GM23338 (cell line): ENCODE results near the gene EYS. TPM values are rescaled to one million over a fixed set of nuclear protein-coding genes. Genes with fewer than 3 reads are reported as not detected.

Experiments
- ATAC-seq: fragments of 200-7000 bp; cut with Tn5 transposase; 3 replicates; pipeline ENCODE4 v1.9.1; 2020
- DNase-seq: peaks from one replicate; pipeline ENCODE4 v3.0.0-alpha.2; 2015; ENCODE audit warnings: low spot score
- H2AFZ ChIP-seq: fragments of 200-600 bp; sonication (generic); 2 replicates; pipeline ENCODE4 v1.8.0; 2016; ENCODE audit warnings: antibody characterized with exemption, mild to moderate bottlenecking, moderate library complexity
- H3F3A ChIP-seq: fragments of 200-600 bp; sonication (generic); replicated peaks from 2 replicates; pipeline ENCODE4 v1.8.0; 2017; ENCODE audit warnings: antibody characterized with exemption, mixed run types, low read depth
- H3K27ac ChIP-seq: fragments of 200-600 bp; sonication (generic); 2 replicates; pipeline ENCODE4 v1.6.1; 2016; ENCODE audit warnings: low read depth
- H3K27me3 ChIP-seq: fragments of 200-600 bp; sonication (generic); 2 replicates; pipeline ENCODE4 v1.8.0; 2016; ENCODE audit warnings: mild to moderate bottlenecking, mixed run types, moderate library complexity; ENCODE audit not compliant: insufficient read depth
- H3K36me3 ChIP-seq: fragments of 200-600 bp; sonication (generic); 2 replicates; pipeline ENCODE4 v1.8.0; 2016; ENCODE audit warnings: mild to moderate bottlenecking; ENCODE audit not compliant: insufficient read depth
- H3K4me1 ChIP-seq: fragments of 200-600 bp; sonication (generic); 2 replicates; pipeline ENCODE4 v1.8.0; 2016; ENCODE audit warnings: mild to moderate bottlenecking, moderate library complexity; ENCODE audit not compliant: insufficient read depth
- H3K4me2 ChIP-seq: fragments of 200-600 bp; sonication (generic); 2 replicates; pipeline ENCODE4 v1.7.1; 2017; ENCODE audit warnings: mixed run types
- H3K4me3 ChIP-seq: fragments of 200-600 bp; sonication (generic); 2 replicates; pipeline ENCODE4 v1.6.1; 2016; ENCODE audit warnings: mixed run types
- H3K79me2 ChIP-seq: fragments of 200-600 bp; sonication (generic); replicated peaks from 2 replicates; pipeline ENCODE4 v1.8.0; 2017; ENCODE audit warnings: mild to moderate bottlenecking; ENCODE audit not compliant: insufficient read depth
- H3K9me2 ChIP-seq: fragments of 200-600 bp; sonication (generic); 2 replicates; pipeline ENCODE4 v1.8.0; 2017; ENCODE audit not compliant: insufficient read depth
- H4K20me1 ChIP-seq: fragments of 200-600 bp; sonication (generic); replicated peaks from 2 replicates; pipeline ENCODE4 v1.8.0; 2017; ENCODE audit warnings: mild to moderate bottlenecking; ENCODE audit not compliant: insufficient read depth
- H3K27ac Mint-ChIP-seq: 2 replicates; pipeline ENCODE4 v1.8.0; 2020; ENCODE audit warnings: inconsistent platforms, mild to moderate bottlenecking, moderate library complexity, mixed read lengths
- H3K27me3 Mint-ChIP-seq: 3 replicates; pipeline ENCODE4 v1.8.0; 2022; ENCODE audit warnings: low read depth, mild to moderate bottlenecking, moderate library complexity, mixed read lengths, inconsistent platforms; ENCODE audit not compliant: insufficient read depth, poor library complexity
- H3K36me3 Mint-ChIP-seq: 3 replicates; pipeline ENCODE4 v1.8.0; 2021; ENCODE audit warnings: low read depth, mild to moderate bottlenecking, inconsistent platforms, moderate library complexity, mixed read lengths
- H3K4me1 Mint-ChIP-seq: 3 replicates; pipeline ENCODE4 v1.8.0; 2020; ENCODE audit warnings: mild to moderate bottlenecking, inconsistent platforms, mixed read lengths
- H3K4me3 Mint-ChIP-seq: 3 replicates; pipeline ENCODE4 v1.8.0; 2021; ENCODE audit warnings: moderate library complexity, mild to moderate bottlenecking, inconsistent platforms, mixed read lengths
- H3K9me3 Mint-ChIP-seq: 3 replicates; pipeline ENCODE4 v1.8.0; 2020; ENCODE audit warnings: moderate library complexity, mild to moderate bottlenecking, inconsistent platforms, mixed read lengths
- CREB1 ChIP-seq: fragments of 250-450 bp; sonication (Bioruptor Pico); IDR thresholded peaks from 2 replicates; pipeline ENCODE4 v1.5.0; 2020; ENCODE audit warnings: low read depth, mild to moderate bottlenecking, moderate library complexity
- CTCF ChIP-seq, 2 experiments: fragments of 200-600 bp in 1 of 2; sonication (generic) in 1 of 2; conservative IDR thresholded peaks; 2 replicates each; pipeline versions ENCODE4 v1.5.1 to v1.6.1; 2016 to 2017; ENCODE audit warnings: antibody characterized with exemption in 2 of 2, low read depth in 2 of 2, mild to moderate bottlenecking in 2 of 2, moderate library complexity in 1 of 2
- ETS1 ChIP-seq: IDR thresholded peaks from 2 replicates; pipeline ENCODE4 v1.6.1; 2016; ENCODE audit warnings: antibody characterized with exemption
- EZH2 ChIP-seq: fragments of 200-600 bp; sonication (generic); IDR thresholded peaks from one replicate; pipeline ENCODE4 v1.8.0; 2017; ENCODE audit warnings: antibody characterized with exemption, mild to moderate bottlenecking, low read depth; ENCODE audit not compliant: unreplicated experiment
- EZH2phosphoT487 ChIP-seq: fragments of 200-600 bp; sonication (generic); IDR thresholded peaks from one replicate; pipeline ENCODE4 v1.8.1; 2018; ENCODE audit warnings: antibody characterized with exemption; ENCODE audit not compliant: unreplicated experiment
- JUNB ChIP-seq: IDR thresholded peaks from one replicate; pipeline ENCODE4 v1.6.1; 2016; ENCODE audit warnings: antibody characterized with exemption; ENCODE audit not compliant: unreplicated experiment
- NANOG ChIP-seq: IDR thresholded peaks from 2 replicates; pipeline ENCODE4 v1.6.1; 2016; ENCODE audit warnings: antibody characterized with exemption, borderline replicate concordance
- POLR2AphosphoS5 ChIP-seq: IDR thresholded peaks from 2 replicates; pipeline ENCODE4 v1.6.1; 2016; ENCODE audit warnings: antibody characterized with exemption, low read depth
- REST ChIP-seq: IDR thresholded peaks from one replicate; pipeline ENCODE4 v1.6.1; 2018; ENCODE audit warnings: antibody characterized with exemption; ENCODE audit not compliant: unreplicated experiment
- STAT1 ChIP-seq: IDR thresholded peaks from one replicate; pipeline ENCODE4 v1.6.1; 2016; ENCODE audit warnings: antibody characterized with exemption; ENCODE audit not compliant: unreplicated experiment
- ZNF114 ChIP-seq: fragments of 250-450 bp; sonication (Bioruptor Pico); IDR thresholded peaks from 2 replicates; pipeline ENCODE4 v1.5.0; 2020; ENCODE audit warnings: mild to moderate bottlenecking, moderate library complexity
- ZNF331 ChIP-seq: fragments of 250-450 bp; sonication (Bioruptor Pico); IDR thresholded peaks from 2 replicates; pipeline ENCODE4 v1.5.0; 2020; ENCODE audit warnings: low read depth, mild to moderate bottlenecking, moderate library complexity
- ZNF462 ChIP-seq: fragments of 250-450 bp; sonication (Bioruptor Pico); IDR thresholded peaks from 2 replicates; pipeline ENCODE4 v1.5.0; 2020; ENCODE audit warnings: mild to moderate bottlenecking, moderate library complexity
- polyA plus RNA-seq: library from polyadenylated mRNA; unstranded; fragments of >200 nt; fragmentation: Nextera tagmentation; extraction: Ambion mirVana; gene quantifications from 2 replicates; pipeline ENCODE4 v1.2.1, GENCODE V29; 2016
- total RNA-seq: library from RNA; depleted of rRNA; stranded (reverse); fragments of >200 nt; shearing (Covaris generic); gene quantifications from 2 replicates; pipeline ENCODE4 v1.2.3, GENCODE V29; 2014

Gene EYS
- total and polyA plus RNA-seq, 2 experiments from 2014 or later, result 0.38 to 0.52 TPM

- Mint-ChIP-seq H3K4me3 (no peak overlapping the region), H3K27ac (no peak overlapping the region), H3K27me3 (no peaks in the 10 kb centered on the region), H3K36me3 (no peaks in the 10 kb centered on the region), H3K4me1 (0 out of 3 replicates have a peak, but pooled peaks cover 3% of the 10 kb centered on the region), H3K9me3 (peaks cover 10% of the 10 kb centered on the region; the same call in 2 of the 3 replicates)
- TF ChIP-seq ZNF114 (CRISPR knock-in tag) (no peak), EZH2phosphoT487 (no peak), CTCF (conservative IDR thresholded peaks at IDR 0.05; ENCODE audit: low read depth in 2 of 2) (no peak), ZNF331 (CRISPR knock-in tag) (no peak), CREB1 (CRISPR knock-in tag) (no peak), REST (no peak), NANOG (no peak), EZH2 (no peak), POLR2AphosphoS5 (no peak), JUNB (no peak), STAT1 (no peak), ZNF462 (CRISPR knock-in tag) (no peak), ETS1 (no peak)
- H3K4me3 ChIP-seq, result no peak overlapping the region
- ATAC-seq (no peak), DNase-seq (no peak)
- no peaks in the 10 kb centered on the region for H4K20me1 ChIP-seq
- no peaks in the 10 kb centered on the region for H3K9me2 ChIP-seq
- no peaks in the 10 kb centered on the region for H3K36me3 ChIP-seq
- H3K27me3 ChIP-seq, result no peaks in the 10 kb centered on the region
- H3K27ac ChIP-seq, result no peak overlapping the region
- no peaks in the 10 kb centered on the region for H3F3A ChIP-seq
- no peak overlapping the region for H3K4me2 ChIP-seq
- no peaks in the 10 kb centered on the region for H3K79me2 ChIP-seq
- no peak overlapping the region for H2AFZ ChIP-seq
- no peaks in the 10 kb centered on the region for H3K4me1 ChIP-seq
These were observed 1115.9 kb downstream of the EYS start for GRCh38 chr6:64590965-64591675.
